ENCODE measurements around the gene C8G.

C8G gene

GRCh38 chr9:136920734-136921231 lies 24.3 kb upstream of the C8G start:
- DNase-seq (ENCODE audit: low spot score) = no peak

GRCh38 chr9:136921307-136921706 lies 23.7 kb upstream of the C8G start:
- DNase-seq (ENCODE audit: low spot score) = no peak

- DNase-seq (ENCODE audit: low spot score) = no peak
Measured at GRCh38 chr9:136921718-136922117, 23.3 kb upstream of the C8G start.

GRCh38 chr9:136922540-136922939 lies 22.5 kb upstream of the C8G start:
- DNase-seq (ENCODE audit: low spot score) = no peak

- DNase-seq (ENCODE audit: low spot score) = no peak
Measured at GRCh38 chr9:136923881-136924280, 21.2 kb upstream of the C8G start.

- DNase-seq (ENCODE audit: low spot score) = no peak
Measured at GRCh38 chr9:136925414-136926153, 19.5 kb upstream of the C8G start.

GRCh38 chr9:136926154-136926704 lies 18.8 kb upstream of the C8G start:
- no peak for DNase-seq (ENCODE audit: low spot score)

GRCh38 chr9:136926749-136927148 lies 18.3 kb upstream of the C8G start:
- no peak for DNase-seq (ENCODE audit: low spot score)

- DNase-seq (ENCODE audit: low spot score) = no peak
Measured at GRCh38 chr9:136927343-136928271, 17.4 kb upstream of the C8G start.

- no peak for DNase-seq (ENCODE audit: low spot score)
Measured at GRCh38 chr9:136928591-136928990, 16.5 kb upstream of the C8G start.

- DNase-seq (ENCODE audit: low spot score) = no peak
Measured at GRCh38 chr9:136930014-136930413, 15.0 kb upstream of the C8G start.

- DNase-seq (ENCODE audit: low spot score) = no peak
Measured at GRCh38 chr9:136931611-136932130, 13.4 kb upstream of the C8G start.

- no peak for DNase-seq (ENCODE audit: low spot score)
Measured at GRCh38 chr9:136934277-136934676, 10.8 kb upstream of the C8G start.

- DNase-seq (ENCODE audit: low spot score) = no peak
Measured at GRCh38 chr9:136935651-136936050, 9.4 kb upstream of the C8G start.

GRCh38 chr9:136936645-136937170 lies 8.3 kb upstream of the C8G start:
- DNase-seq (ENCODE audit: low spot score) = no peak

- DNase-seq (ENCODE audit: low spot score) = no peak
Measured at GRCh38 chr9:136937186-136938001, 7.6 kb upstream of the C8G start.

- DNase-seq (ENCODE audit: low spot score) = no peak
Measured at GRCh38 chr9:136939431-136939995, 5.5 kb upstream of the C8G start.

- no peak for DNase-seq (ENCODE audit: low spot score)
Measured at GRCh38 chr9:136939996-136940525, 5.0 kb upstream of the C8G start.

- DNase-seq (ENCODE audit: low spot score) = no peak
Measured at GRCh38 chr9:136940526-136941230, 4.4 kb upstream of the C8G start.
